ENCODE results near the gene RGS8. TPM values are rescaled to one million over a fixed set of nuclear protein-coding genes. Genes with fewer than 3 reads are reported as not detected.

The RGS8 gene
- polyA plus RNA-seq, 1 donor from 2014 or later, result 8.3 TPM

- Histone ChIP-seq H3K79me2 (replicated peaks; ENCODE audit: insufficient read depth, low read length) (no peaks in the 10 kb centered on the region), H3K9me3 (ENCODE audit: low read length) (no peaks in the 10 kb centered on the region), H4K20me1 (ENCODE audit: insufficient read depth) (no peaks in the 10 kb centered on the region), H3K9ac (ENCODE audit: low read length) (no peak overlapping the region), H3K27me3 (ENCODE audit: insufficient read depth, low read depth, low read length) (no peaks in the 10 kb centered on the region), H3K4me3 (ENCODE audit: low read length) (no peak overlapping the region), H3K4me2 (ENCODE audit: low read length) (no peak overlapping the region), H3K36me3 (ENCODE audit: insufficient read depth, low read length) (no peaks in the 10 kb centered on the region), H2AFZ (ENCODE audit: low read depth, low read length) (no peak overlapping the region), H3K9me2 (ENCODE audit: insufficient read depth, low read length) (no peaks in the 10 kb centered on the region), H3K27ac (ENCODE audit: low read length) (no peak overlapping the region), H3F3A (ENCODE audit: insufficient read depth, low read length, poor library complexity, severe bottlenecking) (no peaks in the 10 kb centered on the region)
- TF ChIP-seq TAF1 (IDR thresholded peaks at IDR 0.05; ENCODE audit: low read depth) (no peak), REST (IDR thresholded peaks at IDR 0.05; ENCODE audit: borderline replicate concordance) (no peak), EP300 (conservative IDR thresholded peaks at IDR 0.05; ENCODE audit: poor library complexity, severe bottlenecking) (no peak), RAD21 (conservative IDR thresholded peaks at IDR 0.05) (no peak), EZH2 (IDR thresholded peaks at IDR 0.05; ENCODE audit: borderline replicate concordance, insufficient read depth, low read length, poor library complexity, severe bottlenecking) (no peak), SMC3 (conservative IDR thresholded peaks at IDR 0.05; ENCODE audit: poor library complexity) (no peak), POLR2AphosphoS5 (IDR thresholded peaks at IDR 0.05) (no peak), MXI1 (conservative IDR thresholded peaks at IDR 0.05; ENCODE audit: poor library complexity, severe bottlenecking) (no peak)
Measured at GRCh38 chr1:182662956-182663355, 21.4 kb downstream of the RGS8 start.

- no peak overlapping the region for H3K9ac ChIP-seq (ENCODE audit: low read length)
- H3K9me2 ChIP-seq (ENCODE audit: insufficient read depth, low read length), result no peaks in the 10 kb centered on the region
- H3K9me3 ChIP-seq (ENCODE audit: low read length), result no peaks in the 10 kb centered on the region
- no peaks in the 10 kb centered on the region for H3K79me2 ChIP-seq (replicated peaks; ENCODE audit: insufficient read depth, low read length)
- no peak overlapping the region for H3K27ac ChIP-seq (ENCODE audit: low read length)
- TF ChIP-seq SMC3 (conservative IDR thresholded peaks at IDR 0.05; ENCODE audit: poor library complexity), result no peak
- TF ChIP-seq CTCF (IDR thresholded peaks at IDR 0.05; ENCODE audit: poor library complexity, severe bottlenecking), result no peak
- no peak for TF ChIP-seq EZH2 (IDR thresholded peaks at IDR 0.05; ENCODE audit: borderline replicate concordance, insufficient read depth, low read length, poor library complexity, severe bottlenecking)
- no peak for TF ChIP-seq POLR2AphosphoS5 (IDR thresholded peaks at IDR 0.05)
- TF ChIP-seq REST (IDR thresholded peaks at IDR 0.05; ENCODE audit: borderline replicate concordance), result no peak
- TF ChIP-seq RAD21 (conservative IDR thresholded peaks at IDR 0.05), result no peak
- TF ChIP-seq MXI1 (conservative IDR thresholded peaks at IDR 0.05; ENCODE audit: poor library complexity, severe bottlenecking), result no peak
- H2AFZ ChIP-seq (ENCODE audit: low read depth, low read length), result no peak overlapping the region
- H3K27me3 ChIP-seq (ENCODE audit: insufficient read depth, low read depth, low read length), result no peaks in the 10 kb centered on the region
- H4K20me1 ChIP-seq (ENCODE audit: insufficient read depth), result no peaks in the 10 kb centered on the region
- no peak overlapping the region for H3K4me3 ChIP-seq (ENCODE audit: low read length)
- H3K36me3 ChIP-seq (ENCODE audit: insufficient read depth, low read length), result no peaks in the 10 kb centered on the region
- H3F3A ChIP-seq (ENCODE audit: insufficient read depth, low read length, poor library complexity, severe bottlenecking), result no peaks in the 10 kb centered on the region
- H3K4me2 ChIP-seq (ENCODE audit: low read length), result no peak overlapping the region
Measured at GRCh38 chr1:182662121-182662890, 22.1 kb downstream of the RGS8 start.
